GM21390 (cell line): ENCODE data around the gene SIKE1.
"Not testable (repeated sequence)": the region's sequence is repeated elsewhere in the genome, so short reads cannot be mapped to it uniquely, and the experiment has no call there.

Experiments
- ATAC-seq: cut with Tn5 transposase; IDR thresholded peaks from one replicate; pipeline ENCODE4 v1.9.1; 2021; ENCODE audit not compliant: unreplicated experiment

Gene SIKE1

DNA sequence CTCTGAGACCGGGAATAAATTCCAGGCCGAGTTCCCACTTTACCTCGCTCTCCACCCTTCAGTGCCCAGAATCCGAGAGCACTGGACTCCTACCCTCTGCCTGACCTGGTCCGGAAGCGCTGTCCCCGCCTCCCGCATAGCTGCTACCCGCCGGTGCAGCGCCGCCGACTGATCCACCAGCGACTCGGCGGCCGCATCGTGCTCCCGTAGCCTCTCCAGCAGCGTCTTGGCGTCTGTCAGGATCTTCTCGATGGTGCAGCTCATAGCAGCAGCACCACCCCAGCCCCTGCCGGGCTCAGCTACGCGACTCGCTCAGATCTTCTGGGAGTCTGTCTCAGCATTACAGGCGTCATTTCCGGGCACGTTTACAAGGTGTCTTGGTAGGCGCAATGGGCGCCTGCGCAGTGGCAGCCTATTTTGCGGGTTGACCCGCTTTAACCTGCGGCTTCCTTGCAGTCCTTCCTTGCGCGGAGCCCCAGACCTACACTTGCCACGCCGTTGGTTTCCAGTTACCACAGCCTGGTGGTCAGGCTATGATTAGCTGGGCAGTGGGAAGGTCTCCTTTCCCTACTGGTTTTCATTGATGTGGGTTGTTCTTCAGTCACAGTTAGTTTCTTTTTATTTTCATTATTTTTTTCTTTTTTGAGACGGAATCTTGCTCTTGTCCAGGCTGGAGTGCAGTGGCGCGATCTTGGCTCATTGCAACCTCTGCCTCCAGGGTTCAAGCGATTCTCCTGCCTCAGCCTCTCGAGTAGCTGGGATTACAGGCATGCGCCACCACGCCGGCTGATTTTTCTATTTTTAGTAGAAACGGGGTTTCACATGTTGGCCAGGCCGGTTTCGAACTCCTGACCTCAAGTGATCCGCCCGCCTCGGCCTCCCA lies at the start of gene SIKE1:
SIKE1 (minus strand) TSS at position 342 of the 883 bp plus-strand sequence; CDS start at position 264, 78 bp downstream.
- peak; percentile 99 for ATAC-seq

GRCh38 chr1:114830075-114830474 lies 49.6 kb upstream of the SIKE1 start:
- not testable (repeated sequence) for ATAC-seq

GRCh38 chr1:114828251-114828650 lies 47.8 kb upstream of the SIKE1 start:
- ATAC-seq, result no peak

DNA sequence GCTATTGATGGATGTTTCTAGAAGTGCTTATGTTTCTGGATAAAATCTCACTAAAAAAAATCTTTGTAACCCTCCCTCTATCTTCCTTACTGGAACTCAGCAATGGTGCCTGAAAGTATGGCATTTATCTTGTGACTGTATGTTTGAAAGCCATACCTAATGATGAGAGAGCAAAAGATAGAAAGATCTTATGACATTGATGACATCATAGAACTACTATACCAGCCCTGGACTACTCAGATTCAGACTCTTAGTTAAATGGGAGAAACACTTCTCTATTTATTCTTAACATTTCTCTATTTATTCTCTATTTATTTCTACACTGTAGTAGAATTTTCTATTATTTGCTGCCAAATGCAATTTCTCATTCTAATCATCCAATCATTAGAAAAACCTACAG lies 41.5 kb upstream of the SIKE1 start:
- no peak for ATAC-seq

DNA sequence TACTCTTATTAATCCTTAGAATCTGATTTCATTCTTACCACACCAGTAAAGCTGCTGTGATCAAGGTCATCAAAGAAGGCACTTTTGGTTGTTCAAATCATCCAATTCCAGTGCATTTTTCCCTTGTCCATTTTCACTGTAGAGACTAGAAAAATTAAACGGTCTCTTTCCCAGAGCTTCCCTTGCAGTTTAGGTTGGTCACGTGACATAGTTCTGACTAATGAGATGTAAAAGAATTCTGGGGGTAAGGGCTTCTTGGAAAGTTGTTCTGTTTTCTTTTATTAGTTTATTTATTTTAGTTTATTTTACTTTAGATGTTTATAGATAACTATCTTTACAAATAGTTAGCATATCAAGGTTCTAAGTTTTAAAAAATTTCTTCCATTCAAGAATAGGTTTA lies 39.9 kb upstream of the SIKE1 start:
- no peak for ATAC-seq

GRCh38 chr1:114819869-114820268 lies 39.4 kb upstream of the SIKE1 start:
- ATAC-seq, result no peak

DNA sequence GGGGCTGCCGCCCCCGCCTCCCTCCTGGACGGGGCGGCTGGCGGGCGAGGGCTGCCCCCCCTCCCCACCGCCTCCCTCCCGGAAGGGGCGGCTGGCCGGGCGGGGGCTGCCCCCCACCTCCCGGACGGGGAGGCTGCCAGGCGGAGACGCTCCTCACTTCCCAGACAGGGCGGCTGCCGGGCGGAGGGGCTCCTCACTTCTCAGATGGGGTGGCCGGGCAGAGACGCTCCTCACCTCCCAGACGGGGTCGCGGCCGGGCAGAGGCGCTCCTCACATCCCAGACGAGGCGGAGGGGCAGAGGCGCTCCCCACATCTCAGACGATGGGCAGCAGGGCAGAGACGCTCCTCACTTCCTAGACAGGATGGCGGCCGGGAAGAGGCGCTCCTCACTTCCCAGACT lies 24.0 kb upstream of the SIKE1 start:
- ATAC-seq, result not testable (repeated sequence)

- peak; percentile 76 for ATAC-seq
Observed at GRCh38 chr1:114803001-114803400, 22.5 kb upstream of the SIKE1 start.

DNA sequence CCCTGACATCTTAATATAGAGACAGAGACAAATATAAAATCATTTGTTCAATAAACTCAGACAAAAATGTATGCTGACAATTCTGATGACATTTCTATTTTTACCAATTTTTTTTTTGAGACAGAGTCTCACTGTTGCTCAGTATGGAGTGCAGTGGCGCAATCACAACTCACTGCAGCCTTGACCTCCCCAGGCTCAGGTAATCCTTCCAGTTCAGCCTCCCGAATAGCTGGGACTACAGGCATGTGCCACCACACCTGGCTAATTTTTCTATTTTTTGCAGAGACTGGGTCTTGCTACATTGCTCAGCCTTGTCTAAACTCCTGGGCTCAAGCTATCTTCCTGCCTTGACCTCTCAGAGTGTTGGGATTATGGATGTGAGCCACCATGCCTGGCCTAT lies 13.6 kb upstream of the SIKE1 start:
- ATAC-seq, result no peak

GRCh38 chr1:114790581-114790980 lies 10.1 kb upstream of the SIKE1 start:
- not testable (repeated sequence) for ATAC-seq

GRCh38 chr1:114786440-114786839 lies 6.0 kb upstream of the SIKE1 start:
- not testable (repeated sequence) for ATAC-seq

- ATAC-seq, result no peak
Observed at GRCh38 chr1:114782476-114782875, 2.0 kb upstream of the SIKE1 start.

GRCh38 chr1:114779722-114780121 lies 763 bp downstream of the SIKE1 start:
- ATAC-seq, result no peak

DNA sequence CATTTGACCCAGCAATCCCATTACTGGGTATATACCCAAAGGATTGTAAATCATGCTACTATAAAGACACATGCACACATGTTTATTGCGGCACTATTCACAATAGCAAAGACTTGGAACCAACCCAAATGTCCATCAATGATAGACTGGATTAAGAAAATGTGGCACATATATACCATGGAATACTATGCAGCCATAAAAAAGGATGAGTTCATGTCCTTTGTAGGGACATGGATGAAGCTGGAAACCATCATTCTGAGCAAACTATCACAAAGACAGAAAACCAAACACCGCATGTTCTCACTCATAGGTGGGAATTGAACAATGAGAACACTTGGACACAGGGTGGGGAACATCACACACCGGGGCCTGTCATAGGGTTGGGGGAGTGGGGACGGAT lies 3.8 kb downstream of the SIKE1 start:
- not testable (repeated sequence) for ATAC-seq

- no peak for ATAC-seq
Observed at GRCh38 chr1:114771992-114772391, 8.5 kb downstream of the SIKE1 start.

DNA sequence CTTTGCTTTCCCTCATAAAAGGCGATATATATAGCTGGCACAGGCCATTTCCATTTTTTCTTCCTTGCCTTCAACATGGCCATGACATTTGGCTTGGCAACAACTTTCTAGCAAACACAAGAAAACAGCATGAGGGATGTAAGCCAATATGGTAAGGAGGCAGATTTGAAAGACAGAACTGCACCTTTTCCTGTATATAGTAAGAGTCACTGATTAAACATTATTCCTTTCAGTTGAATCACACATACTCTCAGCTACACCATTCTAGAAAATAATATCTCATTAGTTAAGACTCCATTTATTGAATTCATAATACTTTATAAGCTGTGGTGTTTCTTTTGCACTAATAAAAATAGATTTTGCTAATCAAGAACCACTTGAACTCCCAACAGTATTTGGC lies 9.5 kb downstream of the SIKE1 start:
- no peak for ATAC-seq

DNA sequence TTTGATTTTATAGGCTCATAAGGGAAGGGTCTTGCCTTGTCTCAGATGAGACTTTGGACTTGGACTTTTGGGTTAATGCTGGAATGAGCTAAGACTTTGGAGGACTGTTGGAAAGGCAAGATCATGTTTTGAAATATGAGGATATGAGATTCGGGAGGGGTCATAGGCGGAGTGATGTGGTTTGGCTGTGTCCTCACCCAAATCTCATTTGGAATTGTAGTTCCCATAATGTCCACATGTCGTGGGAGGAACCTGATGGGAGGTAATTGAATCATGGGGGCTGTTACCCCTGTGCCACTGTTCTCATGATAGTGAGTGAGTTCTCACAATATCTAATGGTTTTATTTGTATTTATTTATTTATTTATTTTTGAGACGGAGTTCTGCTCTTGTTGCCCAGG lies 15.8 kb downstream of the SIKE1 start:
- ATAC-seq, result no peak

- no peak for ATAC-seq
Observed at GRCh38 chr1:114758256-114758832, 22.1 kb downstream of the SIKE1 start.

DNA sequence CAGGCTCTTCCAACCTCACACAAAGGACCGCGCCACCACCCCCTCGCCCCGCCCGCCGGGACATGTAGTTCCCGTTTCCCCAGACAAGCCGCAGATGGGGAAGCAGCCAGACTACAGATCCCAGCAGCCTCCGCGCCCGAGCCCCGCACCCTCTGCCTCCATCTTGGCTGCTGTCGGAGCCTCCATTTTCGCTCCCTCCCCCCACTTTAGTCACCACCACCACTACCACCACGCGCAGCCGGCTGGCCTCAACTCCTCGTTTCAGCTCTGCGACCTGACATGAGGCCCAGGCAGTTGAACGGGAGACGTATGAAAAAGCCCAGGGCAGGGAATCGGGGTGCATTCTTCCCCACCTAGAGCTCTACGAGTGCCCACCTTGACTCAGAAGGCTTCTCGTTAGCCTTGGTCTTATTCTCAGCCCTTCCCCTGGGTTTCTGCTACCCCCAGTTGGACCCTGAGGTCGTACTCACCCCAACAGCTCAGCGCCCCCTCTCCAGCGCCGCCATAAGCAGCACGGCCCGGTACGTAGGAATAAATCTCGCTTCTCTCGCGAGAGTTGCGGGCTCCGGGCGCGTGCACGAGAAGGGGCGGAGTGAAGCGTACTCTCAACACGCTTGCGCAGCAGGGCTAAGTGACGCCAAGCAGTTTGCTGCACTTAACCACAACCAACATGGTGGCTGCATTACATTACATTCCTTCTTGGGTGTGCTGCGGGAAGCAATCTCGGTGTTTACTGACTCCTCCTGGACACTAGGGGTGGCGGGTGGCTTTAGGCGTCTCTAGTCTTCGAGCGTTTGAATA lies 22.8 kb downstream of the SIKE1 start, which contains the start of gene CSDE1:
CSDE1 (minus strand) TSS at position 530 of the 801 bp plus-strand sequence. CDS start 18,094 bp downstream, outside the sequence.
- peak; percentile 75 for ATAC-seq

- peak; percentile 1 for ATAC-seq
Observed at GRCh38 chr1:114756949-114757454, 23.5 kb downstream of the SIKE1 start.
